Forelimb muscle (tissue), 1 donor: ENCODE data around the gene LPO. TPM values are rescaled to one million over a fixed set of nuclear protein-coding genes. Genes with fewer than 3 reads are reported as not detected.

ENCODE experiments used
- DNase-seq: peaks from one replicate; pipeline ENCODE4 v3.0.0-alpha.2; 2013; ENCODE audit warnings: low read depth
- polyA plus RNA-seq: library from polyadenylated mRNA; unstranded; fragments of 120-200 nt; gene quantifications from one replicate; pipeline ENCODE4 v1.2.1, GENCODE V29; 2013; ENCODE audit not compliant: insufficient read length

The LPO gene
- polyA plus RNA-seq, 1 donor = 0.19 TPM

DNA sequence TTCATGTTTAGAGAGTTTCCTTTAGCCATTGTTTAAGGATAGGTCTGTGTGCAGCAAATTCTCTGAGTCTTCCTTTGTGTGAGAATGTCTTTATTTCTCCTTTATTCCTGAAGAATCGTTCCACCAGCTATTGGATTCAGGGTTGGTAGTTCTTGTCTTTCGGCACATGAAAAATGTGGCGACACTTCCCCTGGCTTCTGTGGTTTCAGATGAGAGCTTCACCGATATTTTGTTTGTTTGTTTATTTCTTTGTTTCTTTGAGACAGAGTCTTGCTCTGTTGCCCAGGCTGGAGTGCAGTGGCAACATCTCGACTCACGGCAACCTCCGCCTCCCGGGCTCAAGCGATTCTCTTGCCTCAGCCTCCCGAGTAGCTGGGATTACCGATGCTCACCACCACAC lies 23.8 kb downstream of the LPO start:
- no peak for DNase-seq

DNA sequence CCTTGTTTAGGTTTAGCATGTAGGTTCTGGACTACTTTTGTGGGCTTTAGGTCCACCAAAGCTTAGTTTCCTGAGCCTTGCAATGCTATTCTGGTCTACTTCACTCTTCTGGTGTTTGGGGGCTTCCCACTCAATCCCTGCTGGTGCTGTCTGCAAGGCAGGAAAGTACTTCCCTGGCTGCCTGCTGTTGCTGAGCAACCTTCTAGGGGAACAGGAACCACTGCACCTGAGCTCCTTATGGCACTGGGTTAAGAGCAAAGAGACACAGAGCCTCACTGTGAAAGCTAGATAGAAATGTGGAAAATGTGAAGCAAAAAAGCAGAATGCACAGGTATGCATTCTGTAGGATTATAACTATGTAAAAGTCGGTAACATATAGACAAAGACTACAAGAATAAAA lies 25.4 kb downstream of the LPO start:
- no peak for DNase-seq

GRCh38 chr17:58264407-58265103 lies 26.2 kb downstream of the LPO start:
- DNase-seq = no peak

DNA sequence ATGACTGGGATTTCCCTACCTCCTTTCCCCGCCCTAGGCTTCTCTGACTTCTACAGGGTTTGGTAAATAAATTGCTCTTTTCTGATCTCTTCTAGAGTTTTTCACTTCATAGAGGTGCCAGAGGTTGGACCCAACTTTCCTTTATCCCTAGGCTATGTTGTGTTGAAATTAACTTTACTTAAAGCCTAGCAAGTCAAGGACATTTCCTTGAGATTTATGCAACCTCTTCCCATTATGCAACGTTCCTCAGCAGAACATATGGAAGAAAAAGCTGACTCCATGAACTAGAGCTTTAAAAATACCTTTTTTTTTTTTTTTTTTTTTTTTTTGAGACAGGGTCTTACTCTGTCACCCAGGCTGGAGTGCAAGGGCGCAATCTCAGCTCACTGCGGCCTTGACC lies 26.9 kb downstream of the LPO start:
- no peak for DNase-seq

- DNase-seq = no peak
Observed at GRCh38 chr17:58265902-58266875, 27.8 kb downstream of the LPO start.

DNA sequence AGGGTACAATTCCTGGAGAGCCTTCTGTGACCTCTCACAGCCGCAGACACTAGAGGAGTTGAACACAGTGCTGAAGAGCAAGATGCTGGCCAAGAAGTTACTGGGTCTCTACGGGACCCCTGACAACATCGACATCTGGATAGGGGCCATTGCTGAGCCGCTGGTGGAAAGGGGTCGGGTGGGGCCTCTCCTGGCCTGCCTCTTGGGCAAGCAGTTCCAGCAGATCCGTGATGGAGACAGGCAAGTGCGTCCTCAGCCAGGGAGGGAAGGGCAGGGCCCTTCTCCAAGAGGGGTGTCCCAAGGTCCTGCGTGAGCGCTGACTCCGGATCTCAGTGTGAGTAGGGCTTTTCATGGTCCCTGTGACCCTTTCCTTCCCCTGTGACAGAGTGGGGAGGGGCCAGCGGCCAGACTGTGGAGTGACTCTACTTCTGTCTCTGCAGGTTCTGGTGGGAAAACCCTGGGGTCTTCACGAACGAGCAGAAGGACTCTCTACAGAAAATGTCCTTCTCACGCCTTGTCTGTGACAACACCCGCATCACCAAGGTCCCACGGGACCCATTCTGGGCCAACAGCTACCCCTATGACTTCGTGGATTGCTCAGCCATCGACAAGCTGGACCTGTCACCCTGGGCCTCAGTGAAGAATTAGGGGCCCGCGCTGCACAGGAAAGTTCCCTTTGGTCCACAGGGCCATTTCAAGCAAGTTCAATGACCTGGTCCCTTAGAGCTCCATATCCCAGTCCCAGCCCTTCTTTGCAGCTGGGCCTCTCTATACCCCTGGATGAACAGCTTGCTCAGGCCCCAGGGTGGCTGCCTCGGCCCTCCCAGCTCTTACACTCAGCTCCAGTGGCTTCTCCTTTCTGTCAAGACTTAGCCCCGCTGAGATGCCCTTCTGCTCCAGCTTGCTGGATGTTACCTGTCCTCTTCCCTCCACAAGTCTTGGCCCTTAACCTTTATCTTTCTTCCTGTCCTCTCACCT lies 29.3 kb downstream of the LPO start:
- no peak for DNase-seq

DNA sequence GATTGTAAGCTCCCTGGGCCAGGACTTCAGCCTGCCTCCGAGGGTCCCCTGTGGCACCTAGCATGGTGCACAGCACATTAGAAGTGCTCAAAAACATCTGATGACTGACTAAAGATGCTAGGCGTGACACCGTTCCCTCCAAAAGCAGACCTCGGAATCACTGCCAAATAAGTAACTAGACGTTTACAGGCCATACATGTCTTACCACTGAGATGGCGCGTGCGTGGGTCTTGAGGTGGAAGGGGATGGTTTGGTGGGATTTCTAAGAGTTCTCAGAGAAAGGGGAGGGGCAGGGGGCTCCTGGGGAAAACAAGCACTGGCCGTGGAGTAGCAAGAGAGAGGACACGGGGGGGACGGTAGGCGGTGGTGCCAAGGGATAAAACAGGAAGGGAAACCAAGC lies 29.9 kb downstream of the LPO start:
- no peak for DNase-seq

DNA sequence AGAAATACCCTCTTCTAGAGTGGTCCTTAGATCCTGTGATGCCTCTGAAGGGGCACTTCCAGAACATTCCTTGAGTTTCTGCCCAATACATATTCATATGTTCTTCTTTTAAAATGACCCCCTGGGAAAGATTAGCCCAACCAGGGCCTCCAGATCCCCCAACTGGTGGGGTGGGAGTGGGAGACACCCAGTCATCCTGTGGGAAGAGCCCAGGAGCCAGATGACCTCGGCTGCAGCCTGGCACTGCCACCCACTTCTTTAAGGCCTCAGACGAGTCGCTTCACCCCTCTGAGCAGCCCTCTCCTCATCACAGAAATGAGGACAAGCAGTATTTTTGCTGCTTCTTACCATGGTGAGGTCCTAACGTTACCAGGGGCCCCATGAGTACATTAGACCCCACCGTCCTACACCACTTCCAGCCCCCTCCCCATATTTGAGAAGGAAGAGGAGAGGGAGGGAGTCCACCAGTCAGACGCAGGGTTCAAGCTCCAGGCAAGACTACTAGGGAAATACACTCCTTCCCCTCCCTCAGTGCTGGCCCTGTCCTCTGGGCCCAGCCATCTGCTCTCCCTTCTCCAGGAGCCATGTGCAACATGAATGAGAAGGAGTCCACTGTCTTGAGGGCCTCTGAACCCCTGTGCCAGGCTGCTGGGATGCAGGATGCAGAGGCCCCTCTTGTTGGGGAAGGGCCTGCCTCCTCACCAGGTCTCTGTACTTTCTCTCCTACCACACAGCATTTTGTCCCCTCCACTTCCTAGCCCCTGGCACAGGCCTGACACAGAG lies 30.6 kb downstream of the LPO start:
- no peak for DNase-seq

DNA sequence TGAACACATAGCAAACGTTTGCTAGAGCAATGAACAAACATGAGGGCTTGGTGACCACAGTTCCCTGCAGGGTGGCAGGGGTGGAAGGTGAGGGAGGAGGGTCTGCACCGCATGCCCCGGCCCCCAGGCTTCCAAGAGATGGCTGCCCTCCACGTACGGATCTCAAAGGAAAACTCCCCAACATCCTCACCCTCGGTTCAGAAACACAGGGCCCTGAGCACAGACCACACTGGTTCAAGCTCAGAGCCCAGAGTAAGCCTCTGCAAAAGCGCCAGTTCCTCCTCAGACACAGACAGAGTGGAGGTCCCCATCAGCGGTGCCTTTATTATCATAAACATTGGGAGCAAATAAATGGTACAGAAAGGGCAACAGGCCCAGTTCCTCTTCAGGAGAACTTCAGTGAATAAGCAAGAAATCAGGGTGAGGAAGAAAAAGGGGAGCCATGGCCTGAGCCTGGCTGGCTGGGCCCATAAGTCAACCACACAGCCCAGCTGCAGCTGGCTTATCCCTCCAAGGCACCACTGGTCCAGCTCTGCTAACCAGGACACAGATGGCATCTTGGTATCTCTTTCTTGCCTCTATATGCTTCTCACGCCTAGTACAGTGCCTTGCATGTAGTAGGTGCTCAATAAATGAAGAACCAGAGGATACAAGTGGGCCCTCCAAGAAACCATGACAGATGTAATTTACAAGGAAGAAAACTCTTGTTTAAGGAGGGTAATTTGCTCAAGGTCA lies 31.3 kb downstream of the LPO start:
- DNase-seq = no peak

DNA sequence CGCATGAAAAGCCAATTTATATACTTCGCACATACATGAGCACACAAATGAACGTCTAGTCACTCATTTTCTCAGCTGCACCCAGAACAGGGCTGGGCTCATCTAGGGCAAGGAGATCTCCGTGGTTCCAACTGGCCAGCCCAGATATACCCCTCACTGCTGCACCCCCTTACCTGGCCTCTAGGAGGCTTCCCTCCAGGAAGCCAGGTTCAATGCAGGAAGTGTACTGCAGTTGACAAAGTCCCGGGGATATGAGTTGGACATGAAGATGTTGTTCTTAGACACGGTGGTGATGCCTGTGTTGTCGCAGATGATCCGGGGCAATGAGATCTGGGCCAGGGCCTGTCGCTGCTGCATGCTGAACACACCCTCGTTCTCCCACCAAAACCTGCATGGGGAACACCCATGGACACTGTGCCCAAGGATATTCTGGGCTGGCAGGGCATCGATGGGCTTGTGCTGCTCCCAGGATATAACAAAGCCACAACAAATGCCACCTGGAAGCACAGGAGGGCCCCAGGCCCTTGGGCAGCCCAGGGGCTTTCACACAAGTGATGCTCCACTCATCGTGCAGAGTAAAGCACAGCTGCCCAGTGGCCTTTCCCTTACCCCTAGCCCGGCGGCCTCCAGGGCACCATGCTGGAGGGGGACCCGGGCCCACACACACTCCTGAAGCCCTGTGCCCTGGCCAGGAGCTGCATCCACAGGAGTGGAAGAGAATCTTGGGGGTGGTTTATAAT lies 32.3 kb downstream of the LPO start:
- no peak for DNase-seq

GRCh38 chr17:58271216-58271931 lies 33.0 kb downstream of the LPO start:
- no peak for DNase-seq

DNA sequence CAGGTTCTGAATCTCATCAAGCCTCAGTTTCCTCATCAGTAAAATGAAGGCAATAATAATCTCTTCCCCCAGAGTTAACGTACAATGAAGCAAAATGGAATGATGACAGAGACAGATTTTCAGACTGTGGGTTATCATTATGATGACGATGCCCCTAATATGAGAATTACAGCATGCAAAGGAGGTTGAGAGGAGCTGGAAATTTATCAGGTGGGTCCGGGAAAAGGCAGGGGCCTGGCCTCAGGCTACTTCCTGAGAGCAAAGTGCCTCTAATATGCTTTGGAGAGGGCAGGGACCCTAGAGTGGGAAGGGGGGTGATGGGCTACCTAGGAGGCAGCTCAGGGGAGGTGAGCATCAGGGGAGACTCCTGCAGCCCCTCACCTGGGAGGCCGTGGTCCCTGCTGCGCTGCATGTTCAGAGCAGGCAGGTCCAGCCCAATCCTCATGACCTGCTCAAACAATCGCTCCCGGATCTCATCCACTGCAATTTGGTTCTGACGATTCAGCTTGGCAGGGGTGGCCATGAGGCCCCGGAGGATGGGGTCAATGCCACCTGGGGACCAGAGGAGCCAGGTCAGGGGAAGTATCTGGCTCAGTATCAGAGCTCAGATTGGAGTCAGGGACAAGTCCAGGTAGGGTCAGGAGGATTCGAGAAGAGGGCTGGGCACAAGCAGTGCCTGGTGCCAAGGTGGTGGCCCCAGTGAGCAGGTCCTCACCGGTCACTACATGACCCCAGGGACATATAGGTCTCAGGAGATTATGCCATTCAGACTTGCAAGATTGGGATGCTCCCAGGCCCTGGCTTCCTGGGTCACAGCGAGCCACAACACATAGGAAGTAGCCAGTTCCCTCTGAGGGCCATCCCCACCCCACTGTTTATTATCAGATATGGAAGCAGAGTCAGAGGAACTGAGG lies 34.2 kb downstream of the LPO start:
- no peak for DNase-seq

GRCh38 chr17:58273453-58274104 lies 35.2 kb downstream of the LPO start:
- no peak for DNase-seq

- DNase-seq = no peak
Observed at GRCh38 chr17:58275417-58275816, 37.0 kb downstream of the LPO start.

- no peak for DNase-seq
Observed at GRCh38 chr17:58276423-58276822, 38.0 kb downstream of the LPO start.

DNA sequence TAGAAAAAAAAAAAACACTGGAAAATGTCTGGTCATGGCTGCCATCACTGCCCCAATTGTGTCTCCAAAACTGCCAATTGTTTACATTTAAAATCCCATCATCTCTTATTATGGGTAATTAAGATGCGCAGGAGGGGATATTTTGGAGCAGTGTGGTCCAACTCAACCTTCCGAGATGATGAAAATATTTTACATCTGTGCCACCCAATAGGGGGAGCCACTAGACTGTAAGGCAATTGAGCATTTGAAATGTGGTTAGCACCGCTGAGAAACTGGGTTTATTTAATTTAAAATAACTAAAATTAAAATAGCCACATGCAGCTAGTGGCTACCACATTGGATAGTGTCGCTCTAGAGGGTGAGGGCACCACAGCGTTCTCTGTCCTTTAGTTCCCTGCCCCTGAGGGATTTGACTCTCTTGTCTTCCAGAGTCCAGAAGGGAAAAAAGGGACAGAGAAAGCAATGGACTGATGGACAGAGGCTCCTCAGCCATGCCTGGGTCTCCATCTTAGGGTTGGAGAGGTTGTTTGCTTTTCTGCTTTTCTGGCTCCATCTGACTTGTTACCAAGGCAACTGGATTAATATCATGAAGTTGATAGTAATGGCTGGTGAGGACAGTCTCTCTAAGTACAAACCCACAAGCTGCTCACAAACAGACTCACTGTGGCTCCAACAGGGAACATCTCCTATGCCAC lies 38.9 kb downstream of the LPO start:
- DNase-seq = no peak
